Right lobe of liver (tissue), 4 donors: Measurements from ENCODE around the gene OR2F1.

Source experiments
- CTCF ChIP-seq, 4 donors: fragments of 200-600 bp in 3 of 4; fragments of 450-650 bp in 1 of 4; IDR thresholded peaks; one replicate each; pipeline versions ENCODE4 v1.5.1 to v1.8.0; 2016 to 2022; ENCODE audit warnings: antibody characterized with exemption in 4 of 4, mild to moderate bottlenecking in 2 of 4
- POLR2A ChIP-seq: fragments of 450-650 bp; IDR thresholded peaks from one replicate; pipeline ENCODE4 v1.6.1; 2017; ENCODE audit warnings: antibody characterized with exemption, mild to moderate bottlenecking
- donor health status: DM: no; HTN: no; CAD: no.
- donor health status: DM: no; HTN: no; CAD: no.
- donor health status: DM: no; HTN: yes; CAD: no.

DNA sequence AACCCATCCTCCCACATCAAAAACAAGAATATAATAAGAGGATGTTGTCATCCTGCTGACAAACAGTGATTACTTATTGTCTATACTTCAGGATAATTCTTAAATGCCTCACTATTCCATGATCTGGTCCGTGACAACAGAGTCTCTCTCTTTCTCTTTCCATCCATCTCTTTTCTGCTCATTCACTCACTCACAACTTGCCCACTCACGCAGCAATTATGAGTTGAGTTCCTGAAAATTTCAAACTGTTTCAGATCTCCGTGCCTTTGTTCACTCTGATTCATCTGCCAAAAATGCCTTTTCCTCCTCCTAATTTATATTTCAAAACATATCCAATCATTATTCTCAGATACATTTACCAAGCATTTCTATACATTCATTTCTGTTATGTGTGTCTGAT is 46.9 kb downstream of the OR2F1 start:
- TF ChIP-seq CTCF (IDR thresholded peaks at IDR 0.05) (no peak), POLR2A (no peak)
